Keratinocyte (primary cell): ENCODE data around the gene DTNBP1. TPM values are rescaled to one million over a fixed set of nuclear protein-coding genes. Genes with fewer than 3 reads are reported as not detected.

Experiments
- DNase-seq: peaks from one replicate; pipeline ENCODE4 v3.0.0-alpha.2; 2011; ENCODE audit warnings: low read depth, missing footprints, low spot score
- FAIRE-seq: peaks from 2 replicates; lab custom pipeline; 2011; peaks lifted over from hg19 to GRCh38; lab: Jason Lieb, UNC
- H2AFZ ChIP-seq: 2 replicates; pipeline ENCODE4 v1.6.0; 2012; ENCODE audit warnings: low read length, control low read depth, inconsistent platforms; ENCODE audit not compliant: control insufficient read depth
- H3K27ac ChIP-seq: 2 replicates; pipeline ENCODE4 v1.5.1; 2011; ENCODE audit warnings: low read length; ENCODE audit not compliant: control insufficient read depth, insufficient read depth
- H3K27me3 ChIP-seq: 3 replicates; pipeline ENCODE4 v1.6.0; 2011; ENCODE audit warnings: low read length; ENCODE audit not compliant: control insufficient read depth, insufficient read depth; ENCODE audit errors: extremely low read depth
- H3K36me3 ChIP-seq, 2 experiments: 2 replicates in 1 of 2; 3 replicates in 1 of 2; pipeline ENCODE4 v1.5.1; 2011; ENCODE audit warnings: low read length in 2 of 2, mild to moderate bottlenecking in 1 of 2; ENCODE audit not compliant: control insufficient read depth in 2 of 2, insufficient read depth in 2 of 2; ENCODE audit errors: extremely low read depth in 1 of 2
- H3K4me1 ChIP-seq: 3 replicates; pipeline ENCODE4 v1.5.1; 2011; ENCODE audit warnings: low read length; ENCODE audit not compliant: control insufficient read depth, insufficient read depth; ENCODE audit errors: extremely low read depth
- H3K4me2 ChIP-seq: 3 replicates; pipeline ENCODE4 v1.6.0; 2011; ENCODE audit warnings: low read depth, low read length; ENCODE audit not compliant: control insufficient read depth, insufficient read depth; ENCODE audit errors: extremely low read depth
- H3K4me3 ChIP-seq, 3 experiments: fragments of 200-600 bp in 1 of 3; sonication (generic) in 1 of 3; 2 replicates in 2 of 3; 3 replicates in 1 of 3; pipeline ENCODE4 v1.5.1; 2011 to 2016; ENCODE audit warnings: low read length in 3 of 3, mild to moderate bottlenecking in 3 of 3, control low read depth in 2 of 3, inconsistent platforms in 1 of 3, low read depth in 1 of 3, mixed read lengths in 1 of 3, mixed run types in 1 of 3, moderate library complexity in 1 of 3; ENCODE audit not compliant: control insufficient read depth in 2 of 3, insufficient read depth in 2 of 3; ENCODE audit errors: extremely low read depth in 1 of 3
- H3K79me2 ChIP-seq: 2 replicates; pipeline ENCODE4 v1.6.0; 2012; ENCODE audit warnings: low read length; ENCODE audit not compliant: control insufficient read depth, insufficient read depth
- H3K9ac ChIP-seq: 3 replicates; pipeline ENCODE4 v1.6.0; 2011; ENCODE audit warnings: low read length; ENCODE audit not compliant: control insufficient read depth, insufficient read depth; ENCODE audit errors: extremely low read depth
- H3K9me1 ChIP-seq: 3 replicates; pipeline ENCODE4 v1.6.0; 2011; ENCODE audit warnings: low read length; ENCODE audit not compliant: control insufficient read depth, insufficient read depth; ENCODE audit errors: extremely low read depth
- H3K9me3 ChIP-seq: 2 replicates; pipeline ENCODE4 v1.5.1; 2012; ENCODE audit warnings: low read depth, low read length; ENCODE audit not compliant: control insufficient read depth
- H4K20me1 ChIP-seq: 3 replicates; pipeline ENCODE4 v1.6.0; 2011; ENCODE audit warnings: low read length; ENCODE audit not compliant: control insufficient read depth, insufficient read depth; ENCODE audit errors: extremely low read depth
- EZH2 ChIP-seq: IDR thresholded peaks from one replicate; pipeline ENCODE4 v1.6.1; 2012; ENCODE audit warnings: inconsistent platforms, mild to moderate bottlenecking, low read length, moderate library complexity
- dilution Hi-C: fragments of 300-500 bp; cut with MboI; formaldehyde crosslinking; loops from one replicate; pipeline ENCODE4 v1.7.0; 2020; ENCODE audit warnings: low sequenced_read_pairs; ENCODE audit not compliant: extremely low pct_ligation_motif_present
- polyA plus RNA-seq, 5 experiments: library from polyadenylated mRNA; depleted of rRNA in 3 of 5; stranded (reverse) in 3 of 5; stranded (forward) in 1 of 5; unstranded in 1 of 5; fragments of >200 nt; gene quantifications; 1 replicate in 1 of 5; 2 replicates in 3 of 5; 3 replicates in 1 of 5; pipeline versions ENCODE4 v1.2.1 to v1.2.3, GENCODE V29; 2011 to 2012; ENCODE audit warnings: missing spikeins in 2 of 5, low read depth in 1 of 5, low replicate concordance in 1 of 5
- TF ChIP-seq, protein P1 (sequence below), 3 experiments: IDR thresholded peaks in 1 of 3; conservative IDR thresholded peaks in 1 of 3; optimal IDR thresholded peaks in 1 of 3; 2 replicates in 2 of 3; 3 replicates in 1 of 3; pipeline versions ENCODE3 to v1.5.1; 2011; ENCODE audit warnings: low read length in 3 of 3, mild to moderate bottlenecking in 3 of 3, moderate library complexity in 2 of 3, control low read depth in 1 of 3, inconsistent platforms in 1 of 3; ENCODE audit not compliant: insufficient read depth in 2 of 3; ENCODE audit errors: extremely low read depth in 1 of 3

DTNBP1 gene
- polyA plus RNA-seq, 1 donor (not counting 4 experiments of a cell fraction or from before 2014, with no cell fraction given), result 11.5 TPM

DNA sequence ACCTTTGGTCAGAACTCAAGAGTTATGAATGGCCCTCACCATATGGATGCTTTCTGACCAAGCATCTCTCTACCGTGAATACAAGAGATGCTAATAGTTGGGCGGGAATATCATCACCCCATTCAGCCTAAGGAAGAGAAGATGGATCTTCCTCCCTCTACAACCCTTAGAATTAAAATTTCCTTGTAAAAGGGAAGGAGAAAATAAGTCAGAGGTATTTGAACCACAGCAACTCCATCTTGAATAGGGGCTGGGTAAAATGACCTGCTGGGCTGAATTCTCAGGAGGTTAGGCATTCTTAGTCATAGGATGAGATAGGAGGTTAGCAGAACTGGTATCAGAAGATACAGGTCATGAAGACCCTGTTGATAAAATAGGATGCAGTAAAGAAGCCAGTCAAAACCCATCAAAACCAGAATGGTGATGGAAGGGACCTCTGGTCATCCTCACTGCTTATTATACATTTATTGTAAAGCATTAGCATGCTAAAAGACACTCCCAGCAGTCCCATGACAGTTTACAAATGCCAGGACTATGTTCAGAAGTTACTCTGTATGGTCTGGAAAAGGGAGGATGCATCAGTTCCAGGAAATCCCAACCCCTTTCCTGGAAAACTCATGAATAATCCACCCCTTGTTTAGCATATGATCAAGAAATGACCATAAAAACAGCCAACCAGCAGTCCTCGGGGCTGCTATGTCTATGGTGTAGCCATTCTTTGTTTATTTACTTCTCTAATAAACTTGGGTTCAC is 101.2 kb downstream of the DTNBP1 start:
- H3K4me1 ChIP-seq, result no peaks in the 10 kb centered on the region
- H3K27me3 ChIP-seq, result no peaks in the 10 kb centered on the region
- no peak overlapping the region for H3K4me3 ChIP-seq
- no peaks in the 10 kb centered on the region for H3K9me3 ChIP-seq
- H4K20me1 ChIP-seq, result no peaks in the 10 kb centered on the region
- no peak overlapping the region for H3K9ac ChIP-seq
- FAIRE-seq, result no peak
- H3K79me2 ChIP-seq, result no peaks in the 10 kb centered on the region
- H3K9me1 ChIP-seq, result no peaks in the 10 kb centered on the region
- no peak for DNase-seq
- H3K36me3 ChIP-seq, result no peaks in the 10 kb centered on the region
- TF ChIP-seq EZH2, result no peak
- TF ChIP-seq, protein P1, sequence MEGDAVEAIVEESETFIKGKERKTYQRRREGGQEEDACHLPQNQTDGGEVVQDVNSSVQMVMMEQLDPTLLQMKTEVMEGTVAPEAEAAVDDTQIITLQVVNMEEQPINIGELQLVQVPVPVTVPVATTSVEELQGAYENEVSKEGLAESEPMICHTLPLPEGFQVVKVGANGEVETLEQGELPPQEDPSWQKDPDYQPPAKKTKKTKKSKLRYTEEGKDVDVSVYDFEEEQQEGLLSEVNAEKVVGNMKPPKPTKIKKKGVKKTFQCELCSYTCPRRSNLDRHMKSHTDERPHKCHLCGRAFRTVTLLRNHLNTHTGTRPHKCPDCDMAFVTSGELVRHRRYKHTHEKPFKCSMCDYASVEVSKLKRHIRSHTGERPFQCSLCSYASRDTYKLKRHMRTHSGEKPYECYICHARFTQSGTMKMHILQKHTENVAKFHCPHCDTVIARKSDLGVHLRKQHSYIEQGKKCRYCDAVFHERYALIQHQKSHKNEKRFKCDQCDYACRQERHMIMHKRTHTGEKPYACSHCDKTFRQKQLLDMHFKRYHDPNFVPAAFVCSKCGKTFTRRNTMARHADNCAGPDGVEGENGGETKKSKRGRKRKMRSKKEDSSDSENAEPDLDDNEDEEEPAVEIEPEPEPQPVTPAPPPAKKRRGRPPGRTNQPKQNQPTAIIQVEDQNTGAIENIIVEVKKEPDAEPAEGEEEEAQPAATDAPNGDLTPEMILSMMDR (optimal IDR thresholded peaks at IDR 0.05 in 1 of 3, IDR thresholded peaks at IDR 0.05 in 1 of 3, conservative IDR thresholded peaks at IDR 0.05 in 1 of 3; ENCODE audit: extremely low read depth in 1 of 3, insufficient read depth in 2 of 3, low read length in 3 of 3), result no peak
- H3K27ac ChIP-seq, result no peak overlapping the region
- dilution Hi-C loops, result no loop called here
- H2AFZ ChIP-seq, result no peak overlapping the region
- no peak overlapping the region for H3K4me2 ChIP-seq

DNA sequence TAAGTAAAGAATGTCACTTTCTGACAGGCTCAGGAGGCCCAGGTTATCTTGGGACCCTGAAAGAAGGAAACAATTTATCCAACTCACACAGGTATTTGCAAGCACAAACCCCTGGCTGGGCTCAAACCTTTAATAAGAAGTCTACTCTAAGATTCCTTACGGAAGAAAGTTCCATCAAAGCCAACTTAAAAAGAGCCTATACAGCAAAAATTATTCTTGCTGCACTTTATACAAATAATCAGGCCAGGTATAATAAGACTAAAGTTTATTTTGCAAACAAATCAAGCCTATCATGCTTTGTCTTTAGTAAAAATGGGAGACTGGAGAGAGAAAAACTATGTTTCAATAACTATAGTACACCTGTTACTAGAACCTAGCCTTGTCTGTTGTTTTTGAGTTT is 102.1 kb downstream of the DTNBP1 start:
- no peak overlapping the region for H3K9ac ChIP-seq
- no peak overlapping the region for H3K27ac ChIP-seq
- DNase-seq (no peak), FAIRE-seq (no peak)
- H2AFZ ChIP-seq, result no peak overlapping the region
- no peaks in the 10 kb centered on the region for H3K9me3 ChIP-seq
- no peaks in the 10 kb centered on the region for H3K36me3 ChIP-seq
- no peak overlapping the region for H3K4me3 ChIP-seq
- no peaks in the 10 kb centered on the region for H4K20me1 ChIP-seq
- dilution Hi-C loops, result no loop called here
- no peaks in the 10 kb centered on the region for H3K27me3 ChIP-seq
- H3K4me2 ChIP-seq, result no peak overlapping the region
- no peak for TF ChIP-seq EZH2
- TF ChIP-seq, protein P1 (optimal IDR thresholded peaks at IDR 0.05 in 1 of 3, IDR thresholded peaks at IDR 0.05 in 1 of 3, conservative IDR thresholded peaks at IDR 0.05 in 1 of 3; ENCODE audit: extremely low read depth in 1 of 3, insufficient read depth in 2 of 3, low read length in 3 of 3), result no peak
- H3K9me1 ChIP-seq, result no peaks in the 10 kb centered on the region
- H3K79me2 ChIP-seq, result no peaks in the 10 kb centered on the region
- no peaks in the 10 kb centered on the region for H3K4me1 ChIP-seq
